Measurements from ENCODE around the gene VSNL1. TPM values are rescaled to one million over a fixed set of nuclear protein-coding genes. Genes with fewer than 3 reads are reported as not detected.

VSNL1 gene
- polyA plus RNA-seq, 3 donors = not detected

DNA sequence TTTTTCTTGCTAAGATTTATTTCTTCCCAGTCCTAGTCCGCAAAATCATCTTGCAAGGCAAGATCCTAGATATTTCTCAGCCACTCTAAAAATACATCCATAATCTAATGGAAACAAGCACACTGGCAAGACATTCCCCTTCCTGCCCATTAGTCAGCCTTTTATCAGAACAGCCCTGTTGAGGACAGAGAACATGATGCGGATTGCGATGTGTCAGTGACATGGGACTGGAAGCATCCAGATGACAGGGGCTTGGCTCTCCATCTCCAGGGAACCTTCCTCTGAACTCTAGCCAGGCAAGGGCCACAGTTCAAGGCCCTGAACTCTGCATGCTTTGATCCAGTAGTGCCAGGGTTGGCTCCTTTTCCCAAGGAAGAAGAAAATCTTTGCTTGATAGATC lies 70.0 kb downstream of the VSNL1 start:
- no peak overlapping the region for H3K4me3 Mint-ChIP-seq
- H3K36me3 Mint-ChIP-seq = no peaks in the 10 kb centered on the region
- Histone ChIP-seq H3K36me3 (replicated peaks in 1 of 2; ENCODE audit: control insufficient read depth in 1 of 2, insufficient read depth in 2 of 2, low read length in 2 of 2) (no peaks in the 10 kb centered on the region), H3K27me3 (ENCODE audit: control insufficient read depth in 2 of 2, insufficient read depth in 2 of 2, low read length in 2 of 2) (no peaks in the 10 kb centered on the region), H3K4me2 (replicated peaks; ENCODE audit: extremely low read depth, low read length, poor library complexity, severe bottlenecking) (no peak overlapping the region), H3K4me3 (replicated peaks in 1 of 3; ENCODE audit: low read depth in 2 of 3, low read length in 3 of 3) (no peak overlapping the region), H4K20me1 (ENCODE audit: insufficient read depth, low read length) (no peaks in the 10 kb centered on the region), H3K4me1 (ENCODE audit: control insufficient read depth in 1 of 2, insufficient read depth in 2 of 2, low read length in 2 of 2) (no peaks in the 10 kb centered on the region), H3K27ac (ENCODE audit: low read depth in 1 of 2, low read length in 2 of 2) (no peak overlapping the region), H2AFZ (ENCODE audit: insufficient read depth, low read depth, low read length, poor library complexity, severe bottlenecking) (no peak overlapping the region), H3K9me3 (replicated peaks in 1 of 2; ENCODE audit: control insufficient read depth in 1 of 2, insufficient read depth in 1 of 2, low read length in 2 of 2) (no peaks in the 10 kb centered on the region), H3K79me2 (ENCODE audit: insufficient read depth, low read length) (no peaks in the 10 kb centered on the region), H3K9ac (ENCODE audit: insufficient read depth, low read length, poor library complexity, severe bottlenecking) (no peak overlapping the region)
- no peak for DNase-seq
- intact Hi-C loops (cut with micrococcal nuclease) = no loop called here
- H3K9me3 Mint-ChIP-seq = peaks cover 0 to 3% (median 0%) of the 10 kb centered on the region in 7 donors
- no peak for TF ChIP-seq CTCF (IDR thresholded peaks at IDR 0.05)
- 15% methylated on average over 3 of the region's 3 CpGs for WGBS (ENCODE audit: insufficient coverage)
- H3K27me3 Mint-ChIP-seq (ENCODE audit: low read depth in 3 of 3) = peaks cover 1 to 5% (median 2%) of the 10 kb centered on the region in 3 donors
- no peaks in the 10 kb centered on the region for H3K4me1 Mint-ChIP-seq
- no peak overlapping the region for H3K27ac Mint-ChIP-seq

- intact Hi-C loops (cut with micrococcal nuclease) = no loop called here
Measured at GRCh38 chr2:17611036-17611435, 70.5 kb downstream of the VSNL1 start.

More at GRCh38 chr2:17611036-17611435, 70.5 kb downstream of the VSNL1 start:
- no peak overlapping the region for H3K27ac ChIP-seq (ENCODE audit: low read depth in 1 of 2, low read length in 2 of 2)
- no peak for TF ChIP-seq CTCF (IDR thresholded peaks at IDR 0.05)
- H3K27me3 ChIP-seq (ENCODE audit: control insufficient read depth in 2 of 2, insufficient read depth in 2 of 2, low read length in 2 of 2) = no peaks in the 10 kb centered on the region
- no peak for DNase-seq
- H3K4me3 ChIP-seq (replicated peaks in 1 of 3; ENCODE audit: low read depth in 2 of 3, low read length in 3 of 3) = no peak overlapping the region
- no peaks in the 10 kb centered on the region for H3K36me3 Mint-ChIP-seq
- no peaks in the 10 kb centered on the region for H4K20me1 ChIP-seq (ENCODE audit: insufficient read depth, low read length)
- H3K4me1 ChIP-seq (ENCODE audit: control insufficient read depth in 1 of 2, insufficient read depth in 2 of 2, low read length in 2 of 2) = no peaks in the 10 kb centered on the region
- H3K4me3 Mint-ChIP-seq = no peak overlapping the region
- peaks cover 2 to 5% (median 2%) of the 10 kb centered on the region in 3 donors for H3K27me3 Mint-ChIP-seq (ENCODE audit: low read depth in 3 of 3)
- peaks cover 0 to 2% (median 0%) of the 10 kb centered on the region in 7 donors for H3K9me3 Mint-ChIP-seq
- H3K79me2 ChIP-seq (ENCODE audit: insufficient read depth, low read length) = no peaks in the 10 kb centered on the region
- H3K9me3 ChIP-seq (replicated peaks in 1 of 2; ENCODE audit: control insufficient read depth in 1 of 2, insufficient read depth in 1 of 2, low read length in 2 of 2) = no peaks in the 10 kb centered on the region
- no peak overlapping the region for H2AFZ ChIP-seq (ENCODE audit: insufficient read depth, low read depth, low read length, poor library complexity, severe bottlenecking)
- H3K4me2 ChIP-seq (replicated peaks; ENCODE audit: extremely low read depth, low read length, poor library complexity, severe bottlenecking) = no peak overlapping the region
- H3K9ac ChIP-seq (ENCODE audit: insufficient read depth, low read length, poor library complexity, severe bottlenecking) = no peak overlapping the region
- WGBS (ENCODE audit: insufficient coverage) = 85% methylated on average over 2 of the region's 3 CpGs
- no peak overlapping the region for H3K27ac Mint-ChIP-seq
- H3K4me1 Mint-ChIP-seq = no peaks in the 10 kb centered on the region
- no peaks in the 10 kb centered on the region for H3K36me3 ChIP-seq (replicated peaks in 1 of 2; ENCODE audit: control insufficient read depth in 1 of 2, insufficient read depth in 2 of 2, low read length in 2 of 2)
